Activated CD8-positive, alpha-beta T cell treated with anti-CD3 and anti-CD28 coated beads for 36 hours (primary cell): Measurements from ENCODE around the gene TFB2M. TPM values are rescaled to one million over a fixed set of nuclear protein-coding genes. Genes with fewer than 3 reads are reported as not detected.

ENCODE experiments used
- ATAC-seq: fragments of 200-7000 bp; cut with Tn5 transposase; one replicate; pipeline ENCODE4 v1.10.0; 2021; ENCODE audit warnings: mild to moderate bottlenecking, moderate library complexity
- CTCF ChIA-PET: fragments of 350-600 bp; sonication (Branson Sonifier 250); formaldehyde crosslinking; loops from one replicate; lab custom pipeline; 2021; ENCODE audit warnings: antibody characterized with exemption; lab: Charles Lee
- POLR2A ChIA-PET: fragments of 350-600 bp; sonication (Branson Sonifier 250); formaldehyde crosslinking; loops from one replicate; lab custom pipeline; 2021; ENCODE audit warnings: antibody characterized with exemption; lab: Charles Lee
- DNase-seq: peaks from one replicate; pipeline ENCODE4 v3.0.0-alpha.2; 2020
- H3K27ac Mint-ChIP-seq: one replicate; pipeline ENCODE4 v1.8.0; 2021; ENCODE audit warnings: mild to moderate bottlenecking, mixed read lengths
- H3K27me3 Mint-ChIP-seq: one replicate; pipeline ENCODE4 v1.8.0; 2021; ENCODE audit warnings: mixed read lengths
- H3K36me3 Mint-ChIP-seq: one replicate; pipeline ENCODE4 v1.8.0; 2021; ENCODE audit warnings: low read depth, mixed read lengths
- H3K4me1 Mint-ChIP-seq: one replicate; pipeline ENCODE4 v1.8.0; 2021; ENCODE audit warnings: low read depth, mixed read lengths
- H3K4me3 Mint-ChIP-seq: one replicate; pipeline ENCODE4 v1.8.0; 2021; ENCODE audit warnings: mild to moderate bottlenecking, moderate library complexity, mixed read lengths
- H3K9me3 Mint-ChIP-seq: one replicate; pipeline ENCODE4 v1.8.0; 2021; ENCODE audit warnings: mixed read lengths
- CTCF ChIP-seq: fragments of 200-600 bp; IDR thresholded peaks from one replicate; pipeline ENCODE4 v1.8.0; 2022; ENCODE audit warnings: antibody characterized with exemption, mild to moderate bottlenecking
- intact Hi-C: fragments of 100-400 bp; cut with micrococcal nuclease; formaldehyde crosslinking; loops from one replicate; pipeline ENCODE4 v1.10.0; 2022
- total RNA-seq, 2 experiments: library from RNA; stranded (reverse); gene quantifications; one replicate each; pipeline ENCODE4 v1.2.3, GENCODE V29; 2021

Gene TFB2M
- 10 to 100 TPM; 16.0 TPM for total RNA-seq

- H3K9me3 Mint-ChIP-seq: no peaks in the 10 kb centered on the region
- ChIA-PET CTCF (interaction anchor here (0.6 to 1.5 kb wide), 4 partner anchors 26 to 69 kb away, joined by 3 to 5 read pairs (median 3); no protein-coding TSS in a partner anchor), POLR2A (interaction anchor here (0.7 to 2.3 kb wide), 11 partner anchors 11 to 60 kb away, joined by 3 to 8 read pairs (median 3); partner anchors contain the start of gene SMYD3)
- H3K4me3 Mint-ChIP-seq: peak within 1 kb of the TSS; percentile 99
- peaks cover 24% of the 10 kb centered on the region for H3K36me3 Mint-ChIP-seq
- no peak for TF ChIP-seq CTCF
- no peaks in the 10 kb centered on the region for H3K27me3 Mint-ChIP-seq
- peak; percentile 88 for ATAC-seq
- H3K4me1 Mint-ChIP-seq: peaks cover 40% of the 10 kb centered on the region
- DNase-seq: peak; percentile 97
- intact Hi-C loops: loop anchor here (5.0 kb wide), 1 partner anchor 59 kb away; the partner anchor contains the start of gene SMYD3
- peak within 1 kb of the TSS; percentile 98 for H3K27ac Mint-ChIP-seq
Measured at GRCh38 chr1:246566128-246566812, at the start of gene TFB2M, which contains the start of gene CNST. TSS of gene TFB2M (minus strand) at chr1:246566261. CDS start at chr1:246566138, 123 bp downstream. TSS of gene CNST (plus strand) at chr1:246566456. CDS start at chr1:246591563, 25,107 bp downstream.

GRCh38 chr1:246613096-246613758, 47.2 kb upstream of the TFB2M start:
- Mint-ChIP-seq H3K9me3 (no peaks in the 10 kb centered on the region), H3K27me3 (no peaks in the 10 kb centered on the region), H3K4me3 (no peak overlapping the region), H3K4me1 (peaks cover 48% of the 10 kb centered on the region), H3K27ac (peak overlapping the region; percentile 42), H3K36me3 (peaks cover 20% of the 10 kb centered on the region)
- intact Hi-C loops: no loop called here
- DNase-seq (no peak), ATAC-seq (no peak)
- ChIA-PET POLR2A (interaction anchor here (1.1 kb wide), 1 partner anchor 30 kb away, joined by 3 read pairs; no protein-coding TSS in a partner anchor), CTCF (interaction anchor here (1.5 kb wide), 1 partner anchor 9 kb away, joined by 3 read pairs; no protein-coding TSS in a partner anchor)
- TF ChIP-seq CTCF: no peak

GRCh38 chr1:246609632-246610031, 43.6 kb upstream of the TFB2M start:
- peaks cover 19% of the 10 kb centered on the region for H3K36me3 Mint-ChIP-seq
- no peaks in the 10 kb centered on the region for H3K9me3 Mint-ChIP-seq
- TF ChIP-seq CTCF: no peak
- peak overlapping the region; percentile 59 for H3K27ac Mint-ChIP-seq
- ChIA-PET CTCF (no interaction called here), POLR2A (no interaction called here)
- DNase-seq (no peak), ATAC-seq (no peak)
- H3K4me1 Mint-ChIP-seq: peaks cover 48% of the 10 kb centered on the region
- no peaks in the 10 kb centered on the region for H3K27me3 Mint-ChIP-seq
- H3K4me3 Mint-ChIP-seq: no peak overlapping the region
- intact Hi-C loops: no loop called here

- CTCF ChIA-PET: interaction anchor here (0.9 kb wide), 1 partner anchor 9 kb away, joined by 4 read pairs; no protein-coding TSS in a partner anchor
- H3K4me1 Mint-ChIP-seq: peaks cover 46% of the 10 kb centered on the region
- intact Hi-C loops: no loop called here
- ATAC-seq (peak; percentile 85), DNase-seq (peak; percentile 64)
- no peaks in the 10 kb centered on the region for H3K9me3 Mint-ChIP-seq
- H3K27me3 Mint-ChIP-seq: no peaks in the 10 kb centered on the region
- H3K36me3 Mint-ChIP-seq: peaks cover 16% of the 10 kb centered on the region
- peak overlapping the region; percentile 59 for H3K27ac Mint-ChIP-seq
- POLR2A ChIA-PET: interaction anchor here (0.6 to 0.7 kb wide), 2 partner anchors 22 to 192 kb away, joined by 3 read pairs; no protein-coding TSS in a partner anchor
- TF ChIP-seq CTCF: no peak
- no peak overlapping the region for H3K4me3 Mint-ChIP-seq
Measured at GRCh38 chr1:246608616-246609376, 42.7 kb upstream of the TFB2M start.
